ENCODE data around the gene THRB.

Gene THRB

GRCh38 chr3:24264011-24264410 lies 230.6 kb downstream of the THRB start:
- no peak for DNase-seq (ENCODE audit: low spot score)

GRCh38 chr3:24263069-24263668 lies 231.5 kb downstream of the THRB start:
- DNase-seq (ENCODE audit: low spot score): no peak

GRCh38 chr3:24261521-24261920 lies 233.1 kb downstream of the THRB start:
- no peak for DNase-seq (ENCODE audit: low spot score)

- DNase-seq (ENCODE audit: low spot score): no peak
Observed at GRCh38 chr3:24259901-24260512, 234.6 kb downstream of the THRB start.

GRCh38 chr3:24258727-24259600 lies 235.7 kb downstream of the THRB start:
- no peak for DNase-seq (ENCODE audit: low spot score)

- DNase-seq (ENCODE audit: low spot score): no peak
Observed at GRCh38 chr3:24258260-24258659, 236.4 kb downstream of the THRB start.

- DNase-seq (ENCODE audit: low spot score): no peak
Observed at GRCh38 chr3:24255414-24255813, 239.2 kb downstream of the THRB start.

- DNase-seq (ENCODE audit: low spot score): no peak
Observed at GRCh38 chr3:24254649-24255048, 240.0 kb downstream of the THRB start.

GRCh38 chr3:24253336-24253735 lies 241.3 kb downstream of the THRB start:
- no peak for DNase-seq (ENCODE audit: low spot score)

GRCh38 chr3:24249523-24249922 lies 245.1 kb downstream of the THRB start:
- no peak for DNase-seq (ENCODE audit: low spot score)

- no peak for DNase-seq (ENCODE audit: low spot score)
Observed at GRCh38 chr3:24245056-24245455, 249.6 kb downstream of the THRB start.

- DNase-seq (ENCODE audit: low spot score): no peak
Observed at GRCh38 chr3:24244491-24244890, 250.2 kb downstream of the THRB start.

GRCh38 chr3:24242012-24242698 lies 252.5 kb downstream of the THRB start:
- no peak for DNase-seq (ENCODE audit: low spot score)

GRCh38 chr3:24240306-24240705 lies 254.3 kb downstream of the THRB start:
- DNase-seq (ENCODE audit: low spot score): no peak

GRCh38 chr3:24237971-24238706 lies 256.5 kb downstream of the THRB start:
- peak; percentile 83 for DNase-seq (ENCODE audit: low spot score)

GRCh38 chr3:24235121-24235520 lies 259.5 kb downstream of the THRB start:
- no peak for DNase-seq (ENCODE audit: low spot score)

- no peak for DNase-seq (ENCODE audit: low spot score)
Observed at GRCh38 chr3:24232784-24233183, 261.9 kb downstream of the THRB start.

GRCh38 chr3:24229468-24230221 lies 265.0 kb downstream of the THRB start:
- no peak for DNase-seq (ENCODE audit: low spot score)

- no peak for DNase-seq (ENCODE audit: low spot score)
Observed at GRCh38 chr3:24227635-24228034, 267.0 kb downstream of the THRB start.

- DNase-seq (ENCODE audit: low spot score): no peak
Observed at GRCh38 chr3:24226397-24226796, 268.3 kb downstream of the THRB start.

- DNase-seq (ENCODE audit: low spot score): no peak
Observed at GRCh38 chr3:24225385-24225950, 269.2 kb downstream of the THRB start.
